Activated naive CD8-positive, alpha-beta T cell treated with anti-CD3 and anti-CD28 coated beads for 36 hours (primary cell): Measurements from ENCODE around the gene TRAF5. TPM values are rescaled to one million over a fixed set of nuclear protein-coding genes. Genes with fewer than 3 reads are reported as not detected.
A peak's percentile ranks its signal among the peaks of the same experiment; 100 is the strongest.
"Not testable (repeated sequence)": the region's sequence is repeated elsewhere in the genome, so short reads cannot be mapped to it uniquely, and the experiment has no call there.

ENCODE experiments used
- DNase-seq: peaks from one replicate; pipeline ENCODE4 v3.0.0; 2021
- H3K27ac Mint-ChIP-seq: one replicate; pipeline ENCODE4 v1.8.0; 2022; ENCODE audit warnings: mild to moderate bottlenecking, moderate library complexity, mixed read lengths
- H3K27me3 Mint-ChIP-seq: one replicate; pipeline ENCODE4 v1.8.0; 2022; ENCODE audit warnings: mild to moderate bottlenecking, mixed read lengths
- H3K36me3 Mint-ChIP-seq: one replicate; pipeline ENCODE4 v1.8.0; 2021; ENCODE audit warnings: mild to moderate bottlenecking, mixed read lengths
- H3K4me1 Mint-ChIP-seq: one replicate; pipeline ENCODE4 v1.8.0; 2021; ENCODE audit warnings: mixed read lengths
- H3K4me3 Mint-ChIP-seq: one replicate; pipeline ENCODE4 v1.8.0; 2022; ENCODE audit warnings: mild to moderate bottlenecking, moderate library complexity, mixed read lengths
- H3K9me3 Mint-ChIP-seq: one replicate; pipeline ENCODE4 v1.8.0; 2022; ENCODE audit warnings: mixed read lengths
- total RNA-seq, 2 experiments: library from RNA; stranded (reverse); gene quantifications; one replicate each; pipeline ENCODE4 v1.2.3, GENCODE V29; 2021

Gene TRAF5
- total RNA-seq, 2 experiments from 2014 or later, result 23.7 to 24.4 TPM

GRCh38 chr1:211320980-211321379 lies 5.7 kb upstream of the TRAF5 start:
- Mint-ChIP-seq H3K4me1 (peaks cover 47% of the 10 kb centered on the region), H3K27ac (peak overlapping the region; percentile 48)

DNA sequence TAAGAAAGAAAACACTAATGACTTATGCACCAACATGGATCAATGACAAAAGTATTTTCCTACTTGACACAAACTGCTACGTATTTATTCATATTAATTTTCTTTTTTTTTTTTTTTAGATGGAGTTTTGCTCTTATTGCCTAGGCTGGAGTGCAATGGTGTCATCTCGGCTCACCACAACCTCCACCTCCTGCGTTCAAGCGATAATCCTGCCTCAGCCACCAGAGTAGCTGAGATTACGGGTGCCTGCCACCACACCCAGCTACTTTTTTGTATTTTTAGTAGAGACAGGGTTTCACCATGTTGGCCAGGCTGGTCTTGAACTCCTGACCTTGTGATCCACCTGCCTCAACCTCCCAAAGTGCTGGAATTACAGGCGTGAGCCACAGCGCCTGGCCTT lies 5.0 kb upstream of the TRAF5 start:
- H3K4me3 Mint-ChIP-seq, DNase-seq, H3K27ac Mint-ChIP-seq, H3K27me3 Mint-ChIP-seq, H3K36me3 Mint-ChIP-seq, H3K9me3 Mint-ChIP-seq: not testable (repeated sequence)
- H3K4me1 Mint-ChIP-seq, result peaks cover 51% of the 10 kb centered on the region

More at GRCh38 chr1:211320980-211321379, 5.7 kb upstream of the TRAF5 start:
- Mint-ChIP-seq H3K9me3 (no peaks in the 10 kb centered on the region), H3K36me3 (peaks cover 5% of the 10 kb centered on the region), H3K4me3 (no peak overlapping the region), H3K27me3 (no peaks in the 10 kb centered on the region)
- DNase-seq, result no peak

DNA sequence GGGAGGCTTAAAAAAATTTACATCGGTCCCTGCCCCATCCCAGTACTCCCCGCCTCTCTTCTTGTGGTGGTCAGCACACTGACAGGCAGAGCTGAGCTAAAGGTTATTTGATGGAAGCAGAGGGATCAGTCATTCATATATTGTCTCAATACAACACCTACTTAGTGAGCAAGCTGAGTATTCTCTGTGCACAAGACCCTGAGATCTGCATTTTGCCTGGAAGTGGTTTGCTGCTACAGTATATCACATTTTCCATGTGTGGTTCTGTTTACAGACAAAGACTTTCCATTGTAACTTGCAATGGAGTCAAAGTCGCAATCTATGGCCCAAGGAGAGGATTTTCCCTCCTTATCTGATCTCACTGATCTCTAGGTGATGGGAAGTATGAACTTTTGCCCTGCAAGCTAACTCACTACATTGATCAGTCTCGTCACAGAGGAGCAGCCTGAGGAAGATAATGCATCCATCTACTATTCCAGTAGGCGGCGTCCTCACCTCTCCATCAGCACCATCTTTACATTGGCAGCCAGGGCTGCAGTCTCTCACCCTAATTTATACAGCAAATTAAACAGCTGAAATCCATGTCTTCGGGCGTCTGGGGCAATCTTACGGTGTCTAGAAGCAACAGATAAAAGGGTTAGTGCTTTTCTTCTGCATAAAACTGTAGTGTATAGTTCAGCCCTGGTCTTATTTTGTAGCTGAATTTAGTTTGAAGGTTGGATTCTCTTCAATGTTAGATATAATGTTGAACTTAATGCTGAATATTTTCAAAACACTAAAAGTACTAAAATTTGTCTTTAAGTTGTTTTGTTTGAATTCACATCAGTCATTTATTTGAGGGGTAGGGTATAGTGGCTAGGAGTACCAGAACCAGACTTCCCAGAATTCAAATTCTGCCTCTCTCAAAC lies 3.2 kb upstream of the TRAF5 start:
- Mint-ChIP-seq H3K36me3 (peaks cover 5% of the 10 kb centered on the region), H3K27me3 (no peaks in the 10 kb centered on the region), H3K4me1 (peaks cover 56% of the 10 kb centered on the region), H3K4me3 (no peak overlapping the region), H3K27ac (peak overlapping the region; percentile 61), H3K9me3 (no peaks in the 10 kb centered on the region)
- peak; percentile 60 for DNase-seq

DNA sequence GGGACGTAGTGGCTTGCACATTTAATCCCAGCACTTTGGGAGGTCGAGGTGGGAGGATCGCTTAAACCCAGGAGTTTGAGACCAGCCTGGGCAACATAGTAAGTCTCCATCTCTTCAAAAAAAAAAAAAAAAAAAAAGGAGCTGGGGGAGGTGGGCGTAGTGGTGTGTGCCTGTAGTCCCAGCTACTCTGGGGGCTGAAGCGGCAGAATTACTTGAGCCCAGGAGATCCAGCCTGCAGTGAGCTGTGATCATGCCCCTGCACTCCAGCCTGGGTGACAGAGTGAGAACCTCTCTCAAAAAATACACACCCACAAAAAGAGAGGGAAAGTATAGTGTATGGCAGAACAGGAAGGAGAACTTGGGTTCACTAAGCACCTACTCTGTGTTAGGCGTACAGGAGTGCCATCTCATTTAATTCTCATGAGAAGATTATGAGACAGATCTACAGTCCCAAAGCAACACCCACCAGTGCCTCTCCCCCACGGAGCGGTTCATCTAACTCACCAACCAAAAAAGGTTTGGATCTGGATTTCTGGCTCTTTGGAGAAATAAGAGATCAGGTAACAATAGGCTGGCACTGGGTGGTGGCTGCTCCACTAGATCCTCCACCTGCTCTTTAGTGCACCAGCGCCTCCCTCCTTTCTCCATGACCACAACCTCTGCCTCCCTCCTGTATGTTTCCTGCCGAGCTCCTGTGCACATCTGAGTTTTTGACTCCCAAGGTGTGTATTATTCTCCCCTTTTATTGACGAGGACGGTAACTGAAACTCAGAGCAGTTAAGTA lies 1.4 kb upstream of the TRAF5 start:
- Mint-ChIP-seq H3K4me1 (peaks cover 73% of the 10 kb centered on the region), H3K36me3 (peaks cover 8% of the 10 kb centered on the region), H3K4me3 (peak overlapping the region; percentile 45), H3K27me3 (no peaks in the 10 kb centered on the region), H3K27ac (peak overlapping the region; percentile 57), H3K9me3 (no peaks in the 10 kb centered on the region)
- no peak for DNase-seq

- peak overlapping the region; percentile 92 for H3K27ac Mint-ChIP-seq
- peaks cover 78% of the 10 kb centered on the region for H3K4me1 Mint-ChIP-seq
- DNase-seq, result no peak
- H3K4me3 Mint-ChIP-seq, result peak overlapping the region; percentile 83
- no peaks in the 10 kb centered on the region for H3K27me3 Mint-ChIP-seq
- peaks cover 13% of the 10 kb centered on the region for H3K36me3 Mint-ChIP-seq
- no peaks in the 10 kb centered on the region for H3K9me3 Mint-ChIP-seq
Observed at GRCh38 chr1:211326140-211326527, 499 bp upstream of the TRAF5 start.

- H3K4me3 Mint-ChIP-seq, result peak overlapping the region; percentile 88
- peak; percentile 32 for DNase-seq
- no peaks in the 10 kb centered on the region for H3K9me3 Mint-ChIP-seq
- H3K4me1 Mint-ChIP-seq, result peaks cover 75% of the 10 kb centered on the region
- H3K36me3 Mint-ChIP-seq, result peaks cover 14% of the 10 kb centered on the region
- H3K27ac Mint-ChIP-seq, result peak overlapping the region; percentile 89
- no peaks in the 10 kb centered on the region for H3K27me3 Mint-ChIP-seq
Observed at GRCh38 chr1:211327346-211327921, 801 bp downstream of the TRAF5 start.

DNA sequence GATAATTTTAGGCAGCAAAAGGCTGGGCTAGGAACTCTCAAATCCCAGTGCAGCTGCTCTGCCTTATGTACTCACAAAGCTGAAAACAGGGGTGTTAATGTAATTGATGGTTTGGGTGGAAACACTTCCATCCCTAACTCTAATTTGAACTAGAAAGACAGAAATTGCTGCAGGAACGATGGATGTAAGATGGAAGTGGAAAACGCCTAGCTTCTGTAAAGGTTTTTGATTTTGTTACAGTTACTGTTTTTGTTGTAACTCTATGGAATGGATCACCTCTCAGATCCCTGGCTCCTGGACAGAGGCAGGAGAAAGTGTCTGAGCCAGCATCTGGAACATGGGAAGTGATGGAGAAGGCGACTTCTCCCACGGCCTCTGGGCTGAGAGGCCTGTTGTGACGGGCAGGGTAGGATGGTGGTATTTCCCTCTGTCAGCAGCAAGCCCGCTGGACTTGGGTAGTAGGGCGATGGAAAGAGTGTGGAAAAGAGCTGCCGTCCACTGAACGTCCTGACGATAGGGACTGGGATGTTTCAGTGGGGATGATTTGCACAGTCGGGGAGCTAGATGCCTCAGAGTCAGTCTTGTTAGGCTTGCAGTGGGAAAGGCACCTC lies 1.6 kb downstream of the TRAF5 start:
- H3K27me3 Mint-ChIP-seq, result no peaks in the 10 kb centered on the region
- peaks cover 14% of the 10 kb centered on the region for H3K36me3 Mint-ChIP-seq
- peak overlapping the region; percentile 88 for H3K4me3 Mint-ChIP-seq
- H3K27ac Mint-ChIP-seq, result peak overlapping the region; percentile 89
- H3K9me3 Mint-ChIP-seq, result no peaks in the 10 kb centered on the region
- no peak for DNase-seq
- H3K4me1 Mint-ChIP-seq, result peaks cover 74% of the 10 kb centered on the region

GRCh38 chr1:211328866-211329475 lies 2.3 kb downstream of the TRAF5 start:
- Mint-ChIP-seq H3K9me3 (no peaks in the 10 kb centered on the region), H3K27me3 (no peaks in the 10 kb centered on the region), H3K4me1 (peaks cover 71% of the 10 kb centered on the region), H3K27ac (peak overlapping the region; percentile 85), H3K36me3 (peaks cover 14% of the 10 kb centered on the region), H3K4me3 (peak overlapping the region; percentile 88)
- no peak for DNase-seq

DNA sequence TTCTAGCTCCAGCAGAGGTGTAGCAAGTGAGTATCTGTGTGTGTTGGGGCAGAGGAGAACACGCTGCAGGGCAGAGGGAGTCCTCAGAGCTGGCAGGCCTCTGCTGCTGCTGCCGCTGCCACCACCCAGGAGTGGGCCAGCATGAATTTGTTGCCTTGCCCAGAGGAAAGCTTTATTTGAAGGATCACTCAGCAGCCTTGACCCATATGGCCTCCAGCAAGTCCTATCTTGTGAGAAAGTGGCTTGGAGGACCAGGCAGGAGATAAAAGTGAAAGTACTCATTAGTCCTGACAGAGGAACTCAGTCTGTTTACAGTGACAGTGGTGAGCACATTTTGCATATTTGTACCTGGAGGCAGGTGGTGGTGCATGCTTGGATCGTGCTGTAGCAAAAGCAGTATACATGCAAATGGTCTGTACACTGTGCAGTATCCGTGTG lies 3.1 kb downstream of the TRAF5 start:
- Mint-ChIP-seq H3K36me3 (peaks cover 15% of the 10 kb centered on the region), H3K4me1 (peaks cover 71% of the 10 kb centered on the region), H3K9me3 (no peaks in the 10 kb centered on the region), H3K27me3 (no peaks in the 10 kb centered on the region), H3K27ac (peak overlapping the region; percentile 85), H3K4me3 (peak overlapping the region; percentile 88)
- DNase-seq, result no peak

GRCh38 chr1:211330282-211330936 lies 3.8 kb downstream of the TRAF5 start:
- Mint-ChIP-seq H3K36me3 (peaks cover 21% of the 10 kb centered on the region), H3K9me3 (no peaks in the 10 kb centered on the region), H3K4me3 (peak overlapping the region; percentile 88), H3K27me3 (no peaks in the 10 kb centered on the region), H3K27ac (peak overlapping the region; percentile 85), H3K4me1 (peaks cover 73% of the 10 kb centered on the region)
- DNase-seq, result no peak

- Mint-ChIP-seq H3K4me3 (no peak overlapping the region), H3K36me3 (peaks cover 26% of the 10 kb centered on the region), H3K9me3 (no peaks in the 10 kb centered on the region), H3K4me1 (peaks cover 76% of the 10 kb centered on the region), H3K27me3 (no peaks in the 10 kb centered on the region), H3K27ac (peak overlapping the region; percentile 85)
- DNase-seq, result no peak
Observed at GRCh38 chr1:211331011-211331709, 4.5 kb downstream of the TRAF5 start.

GRCh38 chr1:211332036-211332616 lies 5.5 kb downstream of the TRAF5 start:
- H3K27me3 Mint-ChIP-seq, result no peaks in the 10 kb centered on the region
- H3K36me3 Mint-ChIP-seq, result peaks cover 28% of the 10 kb centered on the region
- no peak overlapping the region for H3K4me3 Mint-ChIP-seq
- H3K27ac Mint-ChIP-seq, result peak overlapping the region; percentile 32
- no peaks in the 10 kb centered on the region for H3K9me3 Mint-ChIP-seq
- DNase-seq, result no peak
- H3K4me1 Mint-ChIP-seq, result peaks cover 83% of the 10 kb centered on the region

- Mint-ChIP-seq H3K27ac (peak overlapping the region; percentile 39), H3K4me3 (no peak overlapping the region), H3K4me1 (peaks cover 89% of the 10 kb centered on the region), H3K36me3 (peaks cover 31% of the 10 kb centered on the region), H3K27me3 (no peaks in the 10 kb centered on the region), H3K9me3 (no peaks in the 10 kb centered on the region)
- no peak for DNase-seq
Observed at GRCh38 chr1:211332830-211333229, 6.2 kb downstream of the TRAF5 start.
